ENCODE data around the gene MKX. TPM values are rescaled to one million over a fixed set of nuclear protein-coding genes. Genes with fewer than 3 reads are reported as not detected.
A peak's percentile ranks its signal among the peaks of the same experiment; 100 is the strongest.

MKX gene
- total RNA-seq, 1 donor from 2014 or later, result not detected

GRCh38 chr10:27741173-27742091 is 4.2 kb downstream of the MKX start:
- Mint-ChIP-seq H3K27me3 (ENCODE audit: low read depth) (peaks cover 88% of the 10 kb centered on the region), H3K27ac (no peak overlapping the region), H3K9me3 (no peaks in the 10 kb centered on the region), H3K4me3 (peak overlapping the region; percentile 61), H3K36me3 (no peaks in the 10 kb centered on the region), H3K4me1 (peaks cover 27% of the 10 kb centered on the region)
- DNase-seq (ENCODE audit: low spot score in 2 of 2, unreplicated experiment in 2 of 2), result peak in 1 of 2 experiments; percentile 42
- TF ChIP-seq CTCF (IDR thresholded peaks at IDR 0.05; ENCODE audit: unreplicated experiment), result no peak

GRCh38 chr10:27736396-27736795 is 9.2 kb downstream of the MKX start:
- Mint-ChIP-seq H3K4me3 (no peak overlapping the region), H3K27ac (no peak overlapping the region), H3K36me3 (no peaks in the 10 kb centered on the region), H3K9me3 (no peaks in the 10 kb centered on the region), H3K27me3 (ENCODE audit: low read depth) (peaks cover 61% of the 10 kb centered on the region), H3K4me1 (no peaks in the 10 kb centered on the region)
- TF ChIP-seq CTCF (IDR thresholded peaks at IDR 0.05; ENCODE audit: unreplicated experiment), result no peak
- no peak for DNase-seq (ENCODE audit: low spot score in 2 of 2, unreplicated experiment in 2 of 2)

- Mint-ChIP-seq H3K36me3 (no peaks in the 10 kb centered on the region), H3K9me3 (no peaks in the 10 kb centered on the region), H3K27me3 (ENCODE audit: low read depth) (peaks cover 33% of the 10 kb centered on the region), H3K27ac (no peak overlapping the region), H3K4me1 (no peaks in the 10 kb centered on the region), H3K4me3 (no peak overlapping the region)
- DNase-seq (ENCODE audit: low spot score in 2 of 2, unreplicated experiment in 2 of 2), result no peak
- no peak for TF ChIP-seq CTCF (IDR thresholded peaks at IDR 0.05; ENCODE audit: unreplicated experiment)
Measured at GRCh38 chr10:27730041-27730440, 15.6 kb downstream of the MKX start.

GRCh38 chr10:27728338-27728737 is 17.3 kb downstream of the MKX start:
- DNase-seq (ENCODE audit: low spot score in 2 of 2, unreplicated experiment in 2 of 2), result no peak
- Mint-ChIP-seq H3K4me3 (no peak overlapping the region), H3K36me3 (no peaks in the 10 kb centered on the region), H3K27me3 (ENCODE audit: low read depth) (peaks cover 37% of the 10 kb centered on the region), H3K4me1 (no peaks in the 10 kb centered on the region), H3K27ac (no peak overlapping the region), H3K9me3 (no peaks in the 10 kb centered on the region)
- no peak for TF ChIP-seq CTCF (IDR thresholded peaks at IDR 0.05; ENCODE audit: unreplicated experiment)

- peaks cover 10% of the 10 kb centered on the region for H3K9me3 Mint-ChIP-seq
- H3K4me1 Mint-ChIP-seq, result no peaks in the 10 kb centered on the region
- H3K27ac Mint-ChIP-seq, result no peak overlapping the region
- H3K36me3 Mint-ChIP-seq, result no peaks in the 10 kb centered on the region
- H3K27me3 Mint-ChIP-seq (ENCODE audit: low read depth), result peaks cover 29% of the 10 kb centered on the region
- TF ChIP-seq CTCF (IDR thresholded peaks at IDR 0.05; ENCODE audit: unreplicated experiment), result no peak
- H3K4me3 Mint-ChIP-seq, result no peak overlapping the region
- no peak for DNase-seq (ENCODE audit: low spot score in 2 of 2, unreplicated experiment in 2 of 2)
Measured at GRCh38 chr10:27724287-27724686, 21.3 kb downstream of the MKX start.

All from mesothelial cell of epicardium (in vitro differentiated cells).